Astrocyte (in vitro differentiated cells and primary cell): ENCODE measurements around the gene ALG14.

Experiments
- EZH2 ChIP-seq: IDR thresholded peaks from 2 replicates; pipeline ENCODE4 v1.6.1; 2012; ENCODE audit warnings: mild to moderate bottlenecking, low read length, inconsistent platforms; ENCODE audit not compliant: insufficient read depth
- TF ChIP-seq, protein P1 (sequence below): IDR thresholded peaks from 2 replicates; pipeline ENCODE4 v1.5.1; 2011; ENCODE audit warnings: low read depth, mild to moderate bottlenecking, inconsistent platforms, low read length, moderate library complexity; ENCODE audit not compliant: insufficient read depth

DNA sequence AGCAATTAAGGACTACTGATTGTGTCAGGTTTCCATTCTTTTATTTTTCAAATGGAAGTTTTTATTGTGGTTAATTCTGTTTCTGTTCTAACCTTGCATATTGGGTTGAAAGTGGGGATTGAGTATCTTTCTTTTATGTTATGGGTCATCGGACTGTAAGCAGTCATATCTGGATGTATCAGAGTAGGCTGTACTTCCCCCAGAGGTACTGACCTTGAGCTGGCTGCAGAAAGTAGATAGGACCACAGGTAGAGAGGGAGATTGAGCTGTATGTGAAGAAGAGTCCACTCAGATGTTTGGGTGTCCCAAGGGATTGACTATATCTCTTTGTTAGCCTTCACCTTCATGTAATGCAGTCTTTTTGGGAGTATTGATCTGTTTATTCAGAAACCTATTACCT is 20.5 kb upstream of the ALG14 start:
- TF ChIP-seq, protein P1, sequence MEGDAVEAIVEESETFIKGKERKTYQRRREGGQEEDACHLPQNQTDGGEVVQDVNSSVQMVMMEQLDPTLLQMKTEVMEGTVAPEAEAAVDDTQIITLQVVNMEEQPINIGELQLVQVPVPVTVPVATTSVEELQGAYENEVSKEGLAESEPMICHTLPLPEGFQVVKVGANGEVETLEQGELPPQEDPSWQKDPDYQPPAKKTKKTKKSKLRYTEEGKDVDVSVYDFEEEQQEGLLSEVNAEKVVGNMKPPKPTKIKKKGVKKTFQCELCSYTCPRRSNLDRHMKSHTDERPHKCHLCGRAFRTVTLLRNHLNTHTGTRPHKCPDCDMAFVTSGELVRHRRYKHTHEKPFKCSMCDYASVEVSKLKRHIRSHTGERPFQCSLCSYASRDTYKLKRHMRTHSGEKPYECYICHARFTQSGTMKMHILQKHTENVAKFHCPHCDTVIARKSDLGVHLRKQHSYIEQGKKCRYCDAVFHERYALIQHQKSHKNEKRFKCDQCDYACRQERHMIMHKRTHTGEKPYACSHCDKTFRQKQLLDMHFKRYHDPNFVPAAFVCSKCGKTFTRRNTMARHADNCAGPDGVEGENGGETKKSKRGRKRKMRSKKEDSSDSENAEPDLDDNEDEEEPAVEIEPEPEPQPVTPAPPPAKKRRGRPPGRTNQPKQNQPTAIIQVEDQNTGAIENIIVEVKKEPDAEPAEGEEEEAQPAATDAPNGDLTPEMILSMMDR = no peak
- no peak for TF ChIP-seq EZH2
